Thyroid gland (tissue), 4 donors: ENCODE results near the gene USP1.

Experiments
- CTCF ChIP-seq, 6 experiments: fragments of 200-600 bp in 3 of 6; fragments of 450-650 bp in 3 of 6; sonication (generic) in 3 of 6; IDR thresholded peaks; one replicate each; pipeline ENCODE4 v1.5.1; 2016 to 2019; ENCODE audit warnings: antibody characterized with exemption in 6 of 6, mild to moderate bottlenecking in 2 of 6, inconsistent platforms in 1 of 6, moderate library complexity in 1 of 6
- POLR2A ChIP-seq, 2 donors: fragments of 450-650 bp; IDR thresholded peaks; one replicate each; pipeline ENCODE4 v1.6.1; 2017; ENCODE audit warnings: antibody characterized with exemption in 2 of 2, mild to moderate bottlenecking in 2 of 2, moderate library complexity in 1 of 2

GRCh38 chr1:62423580-62424242 lies 13.1 kb upstream of the USP1 start:
- no peak for TF ChIP-seq CTCF (IDR thresholded peaks at IDR 0.05)
- no peak for TF ChIP-seq POLR2A (IDR thresholded peaks at IDR 0.05)
